ENCODE measurements around the gene BCAR1.

The BCAR1 gene

DNA sequence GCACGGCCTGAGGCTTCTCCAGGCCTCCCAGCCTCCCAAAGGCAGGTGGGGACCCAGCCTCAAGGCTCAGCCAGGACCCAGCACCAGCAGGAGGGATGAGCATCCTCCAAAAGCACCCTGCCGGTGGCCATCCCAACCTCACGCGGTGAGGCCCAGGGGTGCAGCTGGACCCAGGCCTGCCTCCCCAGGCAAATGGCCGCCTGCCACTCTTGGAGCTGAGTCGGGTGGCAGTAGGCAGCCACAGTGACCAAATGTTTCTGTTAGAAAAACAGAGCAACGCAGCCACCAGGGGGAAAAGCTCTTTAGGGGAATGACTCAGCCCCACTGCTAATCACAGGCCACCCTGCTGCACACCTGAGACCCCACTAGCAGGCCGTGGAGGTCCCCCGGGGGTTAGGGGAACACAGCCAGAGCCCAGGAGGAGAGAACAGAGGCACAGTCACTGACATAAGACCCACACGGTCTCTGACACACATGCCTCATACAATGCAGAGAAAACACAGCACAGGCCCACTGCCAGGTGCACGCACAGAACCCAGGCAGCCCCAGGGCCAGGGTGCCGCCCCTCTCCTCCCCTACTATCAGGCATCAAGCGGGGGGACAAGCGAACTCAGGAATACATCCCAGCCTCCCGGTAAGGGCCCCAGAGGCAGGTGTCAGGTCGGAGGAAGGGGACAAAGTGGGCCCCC, 12.4 kb downstream of the BCAR1 start:
- no peak for DNase-seq (ENCODE audit: low read depth in 2 of 2)

GRCh38 chr16:75238132-75238852, 13.1 kb downstream of the BCAR1 start:
- no peak for DNase-seq (ENCODE audit: low read depth in 2 of 2)

DNA sequence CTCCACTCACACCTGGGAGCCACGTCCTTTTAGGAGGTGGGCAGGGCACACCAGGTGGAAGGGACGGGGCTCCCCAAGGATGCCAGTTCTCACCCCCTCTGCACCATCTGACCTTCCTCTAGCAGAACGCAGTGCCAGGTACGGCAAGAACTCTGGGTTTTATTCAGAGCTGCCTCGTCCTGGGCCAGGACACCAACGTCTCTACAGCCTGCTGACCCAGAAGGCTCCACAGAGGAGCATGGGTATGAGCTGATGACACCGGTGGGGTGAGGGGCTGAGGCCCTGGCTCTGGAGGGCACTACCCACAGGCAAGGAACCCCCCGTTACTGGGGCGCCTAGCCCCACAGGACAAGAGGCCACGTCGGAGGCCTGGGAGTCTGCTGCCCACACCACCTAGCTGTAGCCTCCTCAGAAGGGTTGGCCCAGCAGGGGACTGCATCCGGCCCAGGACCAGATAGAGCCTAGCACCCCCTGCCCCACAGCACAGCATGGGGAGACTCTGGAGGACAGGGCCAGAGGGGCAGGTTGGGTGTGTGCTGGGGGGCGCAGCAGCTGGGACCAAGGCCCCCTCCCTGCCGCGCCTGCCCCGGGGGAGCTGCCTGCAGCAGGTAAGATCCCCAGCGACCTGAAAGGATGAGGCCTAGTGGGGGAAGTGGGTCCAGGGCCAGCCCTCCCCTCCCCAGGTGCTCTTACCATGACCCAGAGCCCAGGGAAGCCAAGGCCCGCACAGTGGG, 13.9 kb downstream of the BCAR1 start:
- DNase-seq (ENCODE audit: low read depth in 2 of 2) = no peak

- no peak for DNase-seq (ENCODE audit: low read depth in 2 of 2)
Measured at GRCh38 chr16:75236736-75237397, 14.6 kb downstream of the BCAR1 start.

DNA sequence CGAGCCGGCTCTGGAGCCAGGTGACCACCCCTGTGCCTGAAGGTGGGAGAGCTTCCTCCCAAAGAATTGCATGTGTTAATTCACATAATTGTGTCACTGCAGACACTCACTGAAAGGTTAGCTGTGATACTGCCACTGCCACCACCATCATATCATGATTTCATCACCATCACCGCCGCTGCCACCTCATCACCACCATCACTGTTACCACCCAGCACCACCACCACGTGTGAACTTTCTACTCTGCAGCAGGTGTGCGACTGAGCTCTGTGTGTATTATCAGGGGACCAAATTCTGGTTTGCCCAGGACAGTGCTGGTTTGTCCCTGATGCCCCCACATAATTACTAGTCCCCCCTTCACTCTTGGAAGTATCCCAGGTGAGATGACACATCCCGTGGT, 15.2 kb downstream of the BCAR1 start:
- DNase-seq (ENCODE audit: low read depth in 2 of 2) = peak in 1 of 2 donors; percentile 32

GRCh38 chr16:75235721-75236193, 15.7 kb downstream of the BCAR1 start:
- DNase-seq (ENCODE audit: low read depth in 2 of 2) = no peak

GRCh38 chr16:75234856-75235696, 16.3 kb downstream of the BCAR1 start:
- no peak for DNase-seq (ENCODE audit: low read depth in 2 of 2)

DNA sequence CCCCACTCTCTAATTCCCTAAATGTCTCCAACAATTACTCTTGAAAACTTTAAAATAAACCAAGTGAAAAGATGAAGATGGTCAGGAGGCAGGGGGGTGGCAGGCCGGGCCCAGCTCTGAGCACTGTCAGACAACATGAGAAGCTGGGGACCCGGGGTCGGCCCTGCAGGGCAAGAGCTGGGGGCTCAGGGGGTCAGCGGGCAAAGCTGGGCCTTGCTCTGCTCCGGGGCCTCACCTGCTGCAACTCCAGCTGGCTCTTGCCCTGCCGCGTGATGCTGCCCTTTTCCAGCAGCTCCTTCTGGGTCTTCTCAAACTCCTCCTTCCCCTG, 17.8 kb downstream of the BCAR1 start:
- no peak for DNase-seq (ENCODE audit: low read depth in 2 of 2)

DNA sequence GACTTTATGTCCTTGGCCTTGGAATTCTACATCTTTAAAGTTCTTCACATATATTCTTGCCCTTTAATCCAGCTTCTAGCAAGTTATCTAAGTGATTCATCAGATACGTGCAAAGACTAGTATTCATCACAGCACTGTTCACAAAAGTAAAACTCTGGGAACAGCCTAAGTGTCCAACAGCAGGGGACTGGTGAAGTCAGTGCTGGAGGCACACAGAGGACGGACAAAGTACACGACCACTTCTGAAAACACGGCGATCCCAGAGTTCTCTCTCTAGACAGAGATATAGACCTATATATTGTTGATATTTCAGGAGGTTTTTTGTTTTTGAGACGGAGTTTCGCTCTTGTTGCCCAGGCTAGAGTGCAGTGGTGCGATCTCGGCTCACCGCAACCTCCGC, 19.9 kb downstream of the BCAR1 start:
- no peak for DNase-seq (ENCODE audit: low read depth in 2 of 2)

DNA sequence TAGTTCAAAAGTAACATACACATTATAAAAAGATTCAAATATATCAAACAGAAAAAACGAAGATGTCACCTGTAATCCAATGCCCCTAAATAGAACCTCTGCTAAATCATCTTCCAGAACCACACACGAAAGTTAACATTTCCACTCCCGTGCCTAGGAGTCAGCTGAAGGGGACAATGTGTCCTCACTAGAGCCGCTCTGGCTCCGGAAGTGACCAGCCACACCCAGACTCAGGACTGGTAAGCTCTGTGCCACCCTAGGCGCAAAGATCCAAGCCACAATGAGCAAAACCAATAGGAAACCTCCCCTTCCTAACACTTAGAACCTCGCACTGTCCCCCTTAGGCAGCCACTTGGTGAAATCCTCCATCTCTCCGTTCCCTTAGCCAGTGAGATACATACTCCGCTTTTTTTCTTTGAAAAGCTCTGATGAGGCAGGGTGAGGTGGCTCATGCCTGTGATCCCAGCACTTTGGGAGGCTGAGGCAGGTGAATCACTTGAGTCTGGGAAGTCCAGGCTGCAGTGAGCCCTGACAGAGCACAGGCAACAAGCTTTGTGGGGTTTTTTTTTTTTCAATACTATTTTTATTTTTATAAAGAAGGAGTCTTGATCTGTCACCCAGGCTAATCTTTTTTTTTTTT, 20.8 kb downstream of the BCAR1 start:
- DNase-seq (ENCODE audit: low read depth in 2 of 2) = no peak

- DNase-seq (ENCODE audit: low read depth in 2 of 2) = no peak
Measured at GRCh38 chr16:75229172-75230031, 22.0 kb downstream of the BCAR1 start.

- DNase-seq (ENCODE audit: low read depth in 2 of 2) = no peak
Measured at GRCh38 chr16:75228143-75228976, 23.1 kb downstream of the BCAR1 start.

- DNase-seq (ENCODE audit: low read depth in 2 of 2) = no peak
Measured at GRCh38 chr16:75227361-75228142, 23.9 kb downstream of the BCAR1 start.

GRCh38 chr16:75226550-75227360, 24.7 kb downstream of the BCAR1 start:
- DNase-seq (ENCODE audit: low read depth in 2 of 2) = no peak

- no peak for DNase-seq (ENCODE audit: low read depth in 2 of 2)
Measured at GRCh38 chr16:75225678-75226515, 25.5 kb downstream of the BCAR1 start.

GRCh38 chr16:75225092-75225491, 26.3 kb downstream of the BCAR1 start:
- DNase-seq (ENCODE audit: low read depth in 2 of 2) = no peak

All from stimulated activated CD8-positive, alpha-beta memory T cell treated with anti-CD3 and anti-CD28 coated beads, Interleukin-15, amount 100 ng/mL, for 48 hours (primary cell).